GM18868 (cell line): ENCODE measurements around the gene CTNS.
A peak's percentile ranks its signal among the peaks of the same experiment; 100 is the strongest.
"Not testable (repeated sequence)": the region's sequence is repeated elsewhere in the genome, so short reads cannot be mapped to it uniquely, and the experiment has no call there.

ENCODE experiments used
- ATAC-seq: cut with Tn5 transposase; IDR thresholded peaks from one replicate; pipeline ENCODE4 v1.9.1; 2021; ENCODE audit warnings: mild to moderate bottlenecking, moderate library complexity; ENCODE audit not compliant: unreplicated experiment

The CTNS gene

DNA sequence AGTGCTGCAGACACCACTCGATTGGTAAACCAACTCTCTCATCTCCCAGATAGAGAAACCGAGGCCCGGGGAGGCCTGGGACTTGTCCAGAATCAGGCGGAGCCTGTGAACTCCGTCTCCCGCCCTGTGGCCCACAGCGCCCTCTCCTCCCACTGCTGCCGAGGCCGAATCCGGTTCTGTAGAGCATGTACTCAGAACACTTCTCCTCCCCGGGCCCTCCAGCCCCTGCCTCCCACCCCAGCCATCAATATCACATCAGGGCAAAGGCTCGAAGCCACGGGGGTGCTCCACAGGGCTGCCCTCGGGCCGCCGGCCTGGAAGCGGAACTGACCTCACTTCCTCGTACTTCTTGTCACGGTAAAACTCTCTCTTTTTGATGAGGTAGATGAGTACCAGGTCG is 45.0 kb downstream of the CTNS start:
- ATAC-seq = no peak

DNA sequence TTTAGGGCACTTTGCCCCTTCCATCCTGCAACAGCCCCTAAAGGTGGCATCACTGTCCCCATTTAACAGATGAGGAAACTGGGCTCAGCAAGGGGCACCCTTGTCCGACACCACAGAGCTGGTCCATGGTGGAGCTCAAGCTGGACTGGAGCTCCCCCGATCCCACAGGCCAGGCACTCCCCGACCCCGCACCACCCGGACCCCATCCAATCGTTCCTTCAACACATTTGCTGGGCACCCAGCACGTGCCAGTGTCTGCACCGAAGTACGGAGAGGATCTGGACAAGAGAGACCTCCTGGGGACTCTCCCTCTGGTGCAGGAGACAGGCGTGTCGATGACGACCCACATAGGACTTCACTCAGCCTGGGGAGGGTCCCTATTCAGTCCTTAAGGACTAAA is 45.5 kb downstream of the CTNS start:
- no peak for ATAC-seq

DNA sequence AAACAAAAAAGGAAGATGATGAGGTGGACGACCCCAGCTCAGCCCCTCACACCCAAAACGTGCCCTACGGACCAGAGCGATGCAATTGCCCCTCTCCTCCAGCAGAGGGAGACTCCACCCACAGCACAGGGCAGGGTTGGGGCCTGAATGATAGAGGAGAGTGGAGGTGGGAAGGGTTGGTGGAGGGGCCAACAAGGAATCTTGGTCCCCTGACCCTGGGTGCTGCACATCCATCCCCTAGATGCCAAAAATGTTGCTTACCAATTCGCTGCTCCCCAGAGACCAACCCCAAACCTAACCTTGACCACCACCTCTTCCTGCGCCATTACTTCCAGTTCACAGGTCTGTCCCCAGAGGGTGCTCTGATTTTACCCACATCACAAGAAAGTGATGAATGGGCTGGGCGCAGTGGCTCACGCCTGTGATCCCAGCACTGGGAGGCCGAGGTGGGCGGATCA is 46.5 kb downstream of the CTNS start:
- ATAC-seq = no peak

DNA sequence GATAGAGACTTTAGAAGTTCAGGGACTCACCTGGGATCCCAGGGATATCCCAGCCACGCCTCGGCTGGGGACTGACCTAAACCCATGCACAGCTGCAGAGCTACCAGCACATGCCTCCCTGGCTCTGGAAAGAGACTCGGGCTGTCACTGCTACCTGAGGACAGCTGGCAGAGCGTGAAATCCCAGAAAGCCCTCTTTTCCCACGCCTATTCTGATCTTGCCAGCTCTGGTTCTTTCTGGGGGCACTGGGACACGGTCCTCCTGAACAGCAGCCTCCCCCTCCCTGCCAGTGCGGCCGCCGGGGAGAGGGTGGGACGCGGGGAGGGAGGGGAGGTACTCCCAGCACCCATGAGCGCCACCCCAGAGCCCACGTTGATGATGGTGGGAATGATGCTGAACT is 48.6 kb downstream of the CTNS start:
- no peak for ATAC-seq

DNA sequence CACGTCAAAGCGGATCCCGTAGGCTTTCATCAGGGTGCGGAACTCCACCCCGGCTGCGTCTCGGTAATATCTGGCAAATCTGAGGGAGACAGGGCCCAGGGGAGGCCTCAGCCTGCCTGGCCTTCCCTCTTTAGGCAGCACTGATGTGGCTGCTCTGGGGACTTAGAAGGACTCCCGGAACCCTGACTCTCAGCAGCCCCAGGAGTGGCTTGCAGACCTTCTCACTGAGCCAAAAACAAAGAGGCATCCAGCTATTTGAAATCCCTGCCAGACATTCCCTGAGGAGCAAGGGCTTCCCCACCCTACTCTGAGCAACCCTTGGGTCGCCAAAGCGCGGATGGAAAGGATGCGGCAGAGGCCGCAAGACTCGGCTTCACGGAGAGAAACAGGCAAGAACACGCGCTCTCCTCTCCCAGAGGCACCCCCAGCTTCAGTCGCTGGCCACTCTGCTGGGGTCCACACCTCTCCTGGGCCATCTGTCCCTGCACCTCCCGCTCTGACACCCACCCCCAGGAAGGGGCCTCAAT is 51.5 kb downstream of the CTNS start:
- no peak for ATAC-seq

DNA sequence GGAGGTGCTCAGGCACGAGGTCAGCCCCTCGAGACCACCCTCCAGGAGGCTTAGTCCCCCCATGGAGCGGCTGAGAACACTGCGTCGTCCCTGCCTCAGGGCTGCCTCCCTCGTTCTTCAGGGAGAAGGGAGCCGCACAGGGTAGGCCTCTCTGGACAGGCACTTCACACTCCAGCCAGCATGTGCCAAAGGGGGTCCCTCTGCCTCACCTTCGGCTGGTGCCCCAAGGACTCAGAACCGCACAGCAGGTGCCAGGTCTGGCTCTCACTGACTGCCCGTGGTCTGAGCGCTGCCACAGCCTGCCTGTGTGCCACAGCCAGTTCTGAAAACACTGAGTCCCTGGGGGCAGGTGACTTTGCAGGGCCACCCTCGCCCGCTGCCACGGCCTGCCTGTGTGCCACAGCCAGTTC is 52.3 kb downstream of the CTNS start:
- ATAC-seq = no peak

DNA sequence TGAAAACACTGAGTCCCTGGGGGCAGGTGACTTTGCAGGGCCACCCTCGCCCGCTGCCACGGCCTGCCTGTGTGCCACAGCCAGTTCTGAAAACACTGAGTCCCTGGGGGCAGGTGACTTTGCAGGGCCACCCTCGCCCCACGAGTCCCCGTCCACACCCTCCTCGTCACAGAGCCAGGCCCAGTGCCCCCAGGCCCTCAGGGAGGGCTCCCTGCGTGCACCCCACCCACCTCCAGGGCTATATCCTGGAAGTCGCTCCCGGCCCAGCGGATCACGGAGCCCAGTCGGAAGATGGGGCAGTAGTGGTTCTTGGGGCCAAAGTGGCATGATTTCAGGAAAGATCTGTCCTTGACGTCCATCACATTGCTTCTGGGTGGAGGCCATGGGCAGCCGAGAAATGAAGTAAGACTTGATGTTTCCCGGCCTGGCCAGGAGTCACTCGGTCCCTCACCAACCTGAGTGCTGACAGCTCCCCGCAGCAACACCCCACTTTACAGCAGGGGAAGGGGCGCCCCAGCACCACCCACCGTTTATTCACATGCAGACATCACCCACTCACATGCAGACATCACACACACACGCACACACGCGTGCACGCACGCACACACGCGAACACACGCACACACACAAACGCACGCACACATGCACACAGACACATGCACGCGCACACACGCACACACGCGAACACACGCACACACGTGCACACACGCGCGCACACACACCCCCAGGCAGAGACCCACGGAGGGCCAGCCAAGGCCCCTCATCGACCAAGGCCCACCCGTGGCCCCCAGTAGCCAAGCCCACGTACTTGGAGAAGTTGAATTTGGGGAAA is 52.9 kb downstream of the CTNS start:
- no peak for ATAC-seq

DNA sequence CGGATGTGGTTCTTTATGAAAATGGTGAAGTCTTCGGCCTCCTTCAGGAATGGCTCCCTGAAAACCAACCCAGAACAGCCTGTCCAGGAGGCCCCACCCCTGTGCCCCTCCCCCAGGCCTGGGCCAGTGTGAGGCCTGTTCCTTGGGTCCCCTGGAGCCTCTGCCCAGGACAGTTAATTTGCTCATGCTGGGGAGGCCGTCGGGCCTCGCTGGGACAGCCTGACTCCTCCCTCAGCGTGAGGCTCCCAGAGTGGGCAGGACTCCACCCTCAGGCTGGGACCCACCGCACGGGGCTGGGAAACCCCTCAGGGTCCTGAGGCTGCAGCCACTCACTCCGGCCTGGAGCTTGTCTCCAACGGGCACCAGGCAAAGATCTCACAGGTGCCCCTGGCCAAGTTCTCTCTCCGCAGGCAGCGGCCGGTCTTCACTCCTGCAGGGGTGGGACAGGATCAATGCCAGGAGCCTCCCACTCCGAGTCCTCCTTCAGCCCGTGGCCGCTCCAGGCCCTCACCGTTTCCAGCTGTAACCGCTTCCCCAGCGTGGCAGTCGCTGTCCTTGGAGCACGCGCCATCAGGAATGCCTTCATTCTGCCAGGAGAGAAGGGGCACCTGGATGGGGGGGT is 53.6 kb downstream of the CTNS start:
- no peak for ATAC-seq

DNA sequence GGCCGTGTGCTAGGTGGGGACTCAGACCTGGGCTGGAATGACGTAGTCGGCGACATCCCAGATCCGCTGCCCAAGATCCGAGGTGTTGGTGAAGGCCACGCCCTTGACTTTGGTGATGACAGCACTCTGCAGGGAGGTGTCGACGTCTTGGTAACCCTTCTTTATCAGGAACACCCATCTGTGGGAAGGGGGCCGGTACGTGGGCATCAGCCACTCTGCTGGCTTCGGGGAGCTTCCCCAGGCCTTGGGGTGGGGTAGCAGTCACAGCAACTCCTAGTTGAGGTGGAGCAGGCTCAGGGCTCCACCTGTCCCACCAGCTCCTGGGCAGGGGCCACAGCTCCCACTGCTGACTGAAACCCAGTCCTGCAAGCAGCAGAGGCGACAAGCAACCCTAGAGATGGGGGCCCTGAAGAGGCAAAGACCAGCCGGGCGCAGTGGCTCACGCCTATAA is 55.1 kb downstream of the CTNS start:
- ATAC-seq = no peak

DNA sequence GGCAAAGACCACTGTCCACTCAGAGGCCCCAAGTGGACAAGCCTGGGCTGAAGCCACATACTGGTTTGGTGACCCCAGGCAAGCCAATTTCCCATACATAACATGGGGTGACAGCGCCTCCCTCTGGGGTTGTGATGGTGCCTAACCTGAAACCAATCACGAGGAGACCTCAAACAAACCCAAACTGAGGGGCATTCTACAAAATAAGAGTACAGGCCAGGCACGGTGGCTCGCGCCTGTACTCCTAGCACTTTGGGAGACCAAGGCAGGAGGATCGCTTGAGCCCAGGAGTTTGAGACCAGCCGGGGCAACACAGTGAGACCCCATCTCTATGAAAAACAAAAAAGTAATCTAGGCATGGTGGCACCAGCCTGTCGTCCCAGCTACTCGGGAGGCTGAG is 55.8 kb downstream of the CTNS start:
- no peak for ATAC-seq

DNA sequence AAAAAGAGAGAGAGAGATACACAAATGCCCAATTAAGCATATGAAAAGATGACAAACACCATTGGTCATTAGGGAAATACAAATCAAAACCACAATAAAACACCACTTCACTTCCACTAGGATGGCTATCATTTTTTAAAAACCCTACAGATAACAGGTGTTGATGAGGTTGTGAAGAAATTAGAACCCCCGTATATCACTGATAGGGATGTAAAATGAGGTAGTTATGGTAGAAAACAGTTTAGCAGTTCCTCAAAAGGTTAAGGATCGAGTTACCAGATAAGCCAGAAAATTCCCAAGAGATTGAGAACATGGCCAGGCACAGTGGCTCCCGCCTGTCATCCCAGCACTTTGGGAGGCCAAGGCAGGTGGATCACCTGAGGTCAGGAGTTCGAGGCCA is 56.6 kb downstream of the CTNS start:
- no peak for ATAC-seq

DNA sequence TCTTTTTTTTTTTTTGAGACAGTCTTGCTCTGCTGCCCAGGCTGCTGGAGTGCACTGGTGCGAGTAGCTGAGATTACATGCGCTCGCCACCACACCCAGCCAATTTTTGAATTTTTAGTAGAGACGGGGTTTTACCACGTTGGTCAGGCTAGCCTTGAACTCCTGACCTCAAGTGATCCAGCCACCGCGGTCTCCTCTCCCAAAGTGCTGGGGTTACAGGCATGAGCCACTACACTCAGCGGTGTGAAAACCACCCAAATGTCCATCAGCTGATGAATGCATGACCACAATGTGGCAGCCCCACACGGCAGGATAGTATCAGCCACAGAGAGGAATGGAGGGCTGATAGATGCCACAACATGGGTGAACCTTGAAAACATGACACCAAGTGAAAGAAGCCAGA is 57.3 kb downstream of the CTNS start:
- ATAC-seq = peak; percentile 61

DNA sequence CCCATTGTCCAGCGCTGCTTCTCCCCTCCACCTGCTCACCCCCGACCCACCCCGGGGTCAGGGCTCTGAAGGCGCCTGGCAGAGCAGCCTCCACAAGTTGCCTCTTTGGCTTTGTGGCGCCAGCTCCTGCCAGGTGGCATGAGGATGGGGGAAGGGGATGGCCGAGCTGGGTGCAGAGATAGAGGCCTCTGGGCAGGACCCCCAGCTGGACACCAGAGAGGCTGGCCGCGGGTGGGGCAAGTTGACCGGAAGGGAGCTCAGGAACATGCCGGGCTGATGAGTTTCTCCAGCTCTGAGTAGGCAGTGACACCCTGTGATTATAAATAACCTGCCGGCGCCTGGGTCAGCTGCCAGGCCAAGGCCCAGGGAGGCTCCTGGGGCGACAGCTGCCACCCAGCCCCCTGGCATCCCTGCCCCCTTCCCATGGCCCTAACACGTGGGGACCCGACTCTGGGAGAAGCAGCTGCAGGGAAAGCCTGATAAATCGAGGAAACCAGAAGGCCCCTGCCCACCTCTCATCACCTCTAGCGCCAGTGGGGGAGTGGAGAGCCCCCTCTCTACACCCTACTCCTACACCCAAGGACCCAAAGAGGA is 58.7 kb downstream of the CTNS start:
- no peak for ATAC-seq

DNA sequence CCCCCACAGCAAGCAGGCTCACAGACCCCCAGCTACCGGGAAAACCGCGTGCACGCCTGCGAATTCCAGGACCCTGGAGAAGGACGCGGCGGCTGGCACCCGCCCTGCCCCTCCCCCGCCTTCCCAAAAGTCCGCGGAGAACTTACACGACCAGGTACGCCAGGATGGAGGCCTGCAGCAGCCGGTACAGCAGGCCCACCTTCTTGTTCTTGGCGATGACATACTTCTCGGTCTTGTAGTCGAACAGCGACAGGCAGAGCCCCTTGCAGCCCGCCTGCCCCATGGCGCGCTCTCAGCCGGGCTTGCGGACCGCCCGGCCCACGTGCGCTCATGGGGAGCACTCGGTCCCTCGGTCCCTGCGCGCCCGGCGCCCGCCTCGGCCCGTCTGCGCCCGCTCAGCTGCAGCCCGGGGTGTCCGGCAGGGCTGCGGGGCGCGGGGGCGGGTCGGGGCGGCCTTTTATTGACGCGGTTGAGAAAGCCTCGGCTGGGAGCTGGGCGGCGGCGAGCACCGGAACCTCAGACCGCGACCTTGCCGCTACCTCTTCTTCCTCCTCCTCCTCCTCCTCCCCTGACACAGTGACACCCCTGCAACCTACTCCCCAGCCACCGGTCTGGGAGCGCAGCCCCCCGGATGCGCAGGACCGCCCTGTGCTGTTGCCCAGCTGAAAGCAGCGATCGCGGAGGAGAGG is 59.3 kb downstream of the CTNS start, which contains the start of gene P2RX5:
TSS of gene P2RX5 (minus strand) at position 433 of the 689 bp plus-strand sequence. CDS start at position 283, 150 bp downstream.
- no peak for ATAC-seq

DNA sequence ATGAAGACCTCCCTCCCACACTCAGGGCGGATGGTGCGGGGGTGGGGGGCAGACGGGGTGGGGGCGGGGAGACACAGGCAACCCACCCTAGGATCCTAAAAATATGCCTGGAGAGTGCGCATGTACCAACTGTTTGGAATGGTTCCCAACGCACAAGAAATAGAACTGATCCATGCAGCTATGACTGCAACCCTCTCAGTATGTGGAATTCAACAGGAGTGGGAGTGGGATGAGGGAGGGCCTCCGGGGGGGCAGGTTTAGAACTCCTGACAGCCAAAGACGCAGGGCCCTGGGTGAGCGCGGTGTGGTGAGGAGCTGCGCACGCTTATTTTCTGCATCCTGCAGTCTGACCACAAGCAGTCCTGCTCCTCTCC is 60.5 kb downstream of the CTNS start:
- no peak for ATAC-seq

DNA sequence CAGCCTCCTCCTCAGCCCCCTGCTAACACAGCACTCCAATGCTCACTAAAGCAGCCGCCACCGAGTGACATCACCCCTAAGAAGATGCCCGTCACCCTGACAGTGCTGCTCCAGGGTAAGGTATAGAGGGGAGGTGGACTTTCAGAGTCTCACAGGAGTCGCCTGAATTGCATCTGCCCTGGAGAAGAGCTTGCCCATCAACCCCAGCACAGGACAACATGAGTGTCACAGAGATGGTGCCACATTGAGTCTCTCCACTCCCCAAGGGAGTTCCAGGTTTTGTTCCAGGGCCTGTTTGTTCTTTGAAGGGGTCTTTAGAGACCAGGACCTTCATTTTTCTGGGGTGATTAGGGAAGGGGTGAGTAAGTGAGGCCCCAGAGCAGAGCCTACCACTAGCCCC is 61.6 kb downstream of the CTNS start:
- no peak for ATAC-seq

DNA sequence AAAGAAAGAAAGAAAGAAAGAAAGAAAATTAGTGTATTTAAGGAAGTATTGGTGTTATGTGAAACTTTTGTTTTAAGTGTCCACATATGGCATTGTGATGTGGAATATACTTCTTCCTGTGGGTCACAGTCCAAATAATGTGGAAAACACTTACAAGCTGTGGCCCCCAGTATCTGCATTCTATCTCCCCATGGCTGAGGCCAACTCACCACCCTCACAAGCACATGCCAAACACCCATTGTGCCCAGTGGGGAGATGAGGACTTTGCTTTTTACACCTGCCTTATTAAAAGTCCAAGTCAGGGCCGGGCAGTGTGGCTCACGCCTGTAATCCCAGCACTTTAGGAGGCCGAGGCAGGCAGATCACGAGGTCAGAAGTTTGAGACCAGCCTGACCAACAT is 63.4 kb downstream of the CTNS start:
- no peak for ATAC-seq

DNA sequence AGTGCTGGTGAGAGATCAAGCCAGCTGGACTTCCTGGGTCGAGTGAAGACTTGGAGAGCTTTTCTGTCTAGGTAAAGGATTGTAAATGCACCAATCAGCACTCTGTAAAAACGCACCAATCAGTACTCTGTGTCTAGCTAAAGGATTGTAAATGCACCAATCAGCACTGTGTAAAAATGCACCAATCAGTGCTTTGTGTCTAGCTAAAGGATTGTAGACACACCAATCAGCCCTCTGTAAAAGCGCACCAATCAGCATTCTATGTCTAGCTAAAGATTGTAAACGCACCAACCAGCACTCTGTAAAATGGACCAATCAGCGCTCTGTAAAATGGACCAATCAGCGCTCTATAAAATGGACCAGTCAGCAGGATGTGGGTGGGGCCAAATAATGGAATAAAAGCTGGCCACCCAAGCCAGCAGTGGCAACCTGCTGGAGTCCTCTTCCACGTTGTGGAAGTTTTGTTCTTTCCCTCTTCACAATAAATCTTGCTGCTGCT is 65.5 kb downstream of the CTNS start:
- not testable (repeated sequence) for ATAC-seq

DNA sequence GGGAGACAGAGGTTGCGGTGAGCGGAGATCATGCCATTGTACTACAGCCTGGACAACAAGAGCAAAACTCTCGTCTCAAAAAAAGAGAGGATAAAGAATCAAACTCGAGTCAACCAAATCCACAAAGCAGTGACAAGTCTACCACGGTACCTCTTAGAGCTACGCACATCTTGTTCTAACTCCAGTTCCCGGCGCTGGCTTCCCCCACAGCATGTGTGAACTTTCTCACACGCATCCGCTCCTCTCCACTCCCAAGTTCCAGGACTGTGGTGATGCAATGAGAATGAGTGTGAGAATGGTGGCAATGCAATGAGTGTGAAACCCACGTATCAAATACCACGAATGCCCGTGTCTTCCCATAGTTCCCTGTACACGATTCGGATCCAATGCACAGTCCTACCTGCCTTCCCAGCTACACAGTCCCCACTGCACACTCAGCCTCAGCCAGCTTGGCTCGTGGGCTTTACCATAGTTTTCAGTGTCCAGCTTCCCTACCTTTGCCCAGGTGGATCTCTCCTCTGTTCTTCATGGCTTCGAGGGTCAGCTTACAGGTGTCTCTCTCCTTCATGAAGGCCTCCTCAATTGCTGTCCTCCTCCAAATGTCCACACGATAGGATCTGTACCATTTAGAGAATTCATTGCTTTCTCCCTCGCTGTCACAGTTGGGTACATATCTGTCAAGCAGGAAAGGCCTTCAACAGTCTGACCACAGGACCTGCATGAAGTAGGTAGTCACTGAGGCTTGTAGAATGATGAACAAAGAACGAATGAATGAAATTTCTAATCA is 68.6 kb downstream of the CTNS start:
- ATAC-seq = no peak

DNA sequence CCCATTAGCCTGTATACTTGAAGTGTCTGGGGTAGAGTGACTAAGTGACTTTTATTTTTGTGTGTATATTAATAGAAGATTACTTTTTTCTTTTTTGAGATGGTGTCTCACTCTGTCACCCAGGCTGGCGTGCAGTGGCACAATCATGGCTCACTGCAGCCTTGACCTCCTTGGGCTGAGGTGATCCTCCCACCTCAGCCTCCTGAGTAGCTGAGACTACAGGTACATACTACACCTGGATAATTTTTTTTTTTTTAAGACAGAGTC is 69.1 kb downstream of the CTNS start:
- ATAC-seq = not testable (repeated sequence)
